ENCODE data around the gene PDXK. TPM values are rescaled to one million over a fixed set of nuclear protein-coding genes. Genes with fewer than 3 reads are reported as not detected.

PDXK gene
- total and polyA plus RNA-seq, 2 experiments from 2014 or later: 103 to 192 TPM

- H3K79me2 ChIP-seq: no peaks in the 10 kb centered on the region
- H3K36me3 ChIP-seq (replicated peaks; ENCODE audit: insufficient read depth, low read depth): no peaks in the 10 kb centered on the region
- no peak overlapping the region for H3K4me2 ChIP-seq
- TF ChIP-seq EZH2phosphoT487 (IDR thresholded peaks at IDR 0.05; ENCODE audit: low read depth, severe bottlenecking, unreplicated experiment) (no peak), CTCF (IDR thresholded peaks at IDR 0.05; ENCODE audit: poor library complexity) (no peak), EZH2 (IDR thresholded peaks at IDR 0.05; ENCODE audit: borderline replicate concordance) (no peak)
- no peak overlapping the region for H3K4me3 ChIP-seq
- H3K4me1 ChIP-seq (ENCODE audit: insufficient read depth): no peaks in the 10 kb centered on the region
- no peaks in the 10 kb centered on the region for H3K9me2 ChIP-seq (replicated peaks; ENCODE audit: insufficient read depth)
- no peaks in the 10 kb centered on the region for H4K20me1 ChIP-seq (ENCODE audit: insufficient read depth, poor library complexity, severe bottlenecking)
- no peak for DNase-seq (ENCODE audit: low spot score)
- no peak overlapping the region for H3K27ac ChIP-seq
- no peak overlapping the region for H2AFZ ChIP-seq
- no peaks in the 10 kb centered on the region for H3K9me3 ChIP-seq (ENCODE audit: low read depth)
- H3K27me3 ChIP-seq: no peaks in the 10 kb centered on the region
- 95% methylated on average over 14 of the region's 14 CpGs for WGBS (ENCODE audit: low lambda C conversion rate, missing lambda C conversion rate)
Measured at GRCh38 chr21:43800566-43800965, 81.6 kb downstream of the PDXK start.

- DNase-seq (ENCODE audit: low spot score): no peak
- no peaks in the 10 kb centered on the region for H3K4me1 ChIP-seq (ENCODE audit: insufficient read depth)
- H3K27ac ChIP-seq: no peak overlapping the region
- no peaks in the 10 kb centered on the region for H3K79me2 ChIP-seq
- no peak overlapping the region for H3K4me3 ChIP-seq
- WGBS (ENCODE audit: low lambda C conversion rate, missing lambda C conversion rate): 98% methylated on average over 42 of the region's 42 CpGs
- H3K27me3 ChIP-seq: no peaks in the 10 kb centered on the region
- no peaks in the 10 kb centered on the region for H4K20me1 ChIP-seq (ENCODE audit: insufficient read depth, poor library complexity, severe bottlenecking)
- no peak overlapping the region for H3K4me2 ChIP-seq
- no peaks in the 10 kb centered on the region for H3K9me3 ChIP-seq (ENCODE audit: low read depth)
- H2AFZ ChIP-seq: no peak overlapping the region
- no peaks in the 10 kb centered on the region for H3K9me2 ChIP-seq (replicated peaks; ENCODE audit: insufficient read depth)
- H3K36me3 ChIP-seq (replicated peaks; ENCODE audit: insufficient read depth, low read depth): no peaks in the 10 kb centered on the region
- no peak for TF ChIP-seq CTCF (IDR thresholded peaks at IDR 0.05; ENCODE audit: poor library complexity)
- no peak for TF ChIP-seq EZH2 (IDR thresholded peaks at IDR 0.05; ENCODE audit: borderline replicate concordance)
Measured at GRCh38 chr21:43801006-43801783, 82.3 kb downstream of the PDXK start.

GRCh38 chr21:43802713-43803313 lies 83.9 kb downstream of the PDXK start:
- H3K4me2 ChIP-seq: no peak overlapping the region
- H3K36me3 ChIP-seq (replicated peaks; ENCODE audit: insufficient read depth, low read depth): no peaks in the 10 kb centered on the region
- whole genome bisulfite sequencing (ENCODE audit: low lambda C conversion rate, missing lambda C conversion rate): 96% methylated on average over 14 of the region's 14 CpGs

More at GRCh38 chr21:43802713-43803313, 83.9 kb downstream of the PDXK start:
- TF ChIP-seq EZH2 (IDR thresholded peaks at IDR 0.05; ENCODE audit: borderline replicate concordance) (no peak), EZH2phosphoT487 (IDR thresholded peaks at IDR 0.05; ENCODE audit: low read depth, severe bottlenecking, unreplicated experiment) (no peak), CTCF (IDR thresholded peaks at IDR 0.05; ENCODE audit: poor library complexity) (no peak)
- Histone ChIP-seq H3K4me3 (no peak overlapping the region), H3K9me3 (ENCODE audit: low read depth) (no peaks in the 10 kb centered on the region), H2AFZ (no peak overlapping the region), H3K4me1 (ENCODE audit: insufficient read depth) (no peaks in the 10 kb centered on the region), H3K9me2 (replicated peaks; ENCODE audit: insufficient read depth) (no peaks in the 10 kb centered on the region), H4K20me1 (ENCODE audit: insufficient read depth, poor library complexity, severe bottlenecking) (no peaks in the 10 kb centered on the region), H3K27me3 (no peaks in the 10 kb centered on the region), H3K79me2 (no peaks in the 10 kb centered on the region), H3K27ac (no peak overlapping the region)
- DNase-seq (ENCODE audit: low spot score): no peak
